GM21786 (cell line): ENCODE results near the gene CDRT4.

Experiments
- ATAC-seq: cut with Tn5 transposase; IDR thresholded peaks from one replicate; pipeline ENCODE4 v1.9.1; 2021; ENCODE audit not compliant: unreplicated experiment

CDRT4 gene

GRCh38 chr17:15398291-15398690 is 69.1 kb downstream of the CDRT4 start:
- ATAC-seq = no peak

- no peak for ATAC-seq
Observed at GRCh38 chr17:15397620-15398019, 69.8 kb downstream of the CDRT4 start.

- ATAC-seq = no peak
Observed at GRCh38 chr17:15395091-15395490, 72.3 kb downstream of the CDRT4 start.

GRCh38 chr17:15393414-15393813 is 74.0 kb downstream of the CDRT4 start:
- ATAC-seq = no peak

GRCh38 chr17:15392326-15392741 is 75.1 kb downstream of the CDRT4 start:
- no peak for ATAC-seq

- ATAC-seq = no peak
Observed at GRCh38 chr17:15388356-15389041, 78.9 kb downstream of the CDRT4 start.

- no peak for ATAC-seq
Observed at GRCh38 chr17:15386083-15386482, 81.3 kb downstream of the CDRT4 start.
